ENCODE measurements around the gene LRMDA.
"Not testable (repeated sequence)": the region's sequence is repeated elsewhere in the genome, so short reads cannot be mapped to it uniquely, and the experiment has no call there.

LRMDA gene

GRCh38 chr10:76576276-76576962 is 1145.0 kb downstream of the LRMDA start:
- TF ChIP-seq CTCF (conservative IDR thresholded peaks at IDR 0.05), result no peak
- H3K27ac ChIP-seq, result no peak overlapping the region

GRCh38 chr10:76577455-76577854 is 1146.0 kb downstream of the LRMDA start:
- TF ChIP-seq CTCF (conservative IDR thresholded peaks at IDR 0.05), result no peak
- H3K27ac ChIP-seq, result no peak overlapping the region

- H3K27ac ChIP-seq, result peak overlapping the region; percentile 64
Observed at GRCh38 chr10:76581506-76582256, 1150.3 kb downstream of the LRMDA start.

GRCh38 chr10:76582531-76582930 is 1151.1 kb downstream of the LRMDA start:
- H3K27ac ChIP-seq, result peak overlapping the region; percentile 64; the same call in 1 of the 2 replicates
- TF ChIP-seq CTCF (conservative IDR thresholded peaks at IDR 0.05), result no peak

More at GRCh38 chr10:76581506-76582256, 1150.3 kb downstream of the LRMDA start:
- no peak for TF ChIP-seq CTCF (conservative IDR thresholded peaks at IDR 0.05)

- TF ChIP-seq CTCF (conservative IDR thresholded peaks at IDR 0.05), result no peak
- H3K27ac ChIP-seq, result no peak overlapping the region
Observed at GRCh38 chr10:76583711-76584161, 1152.3 kb downstream of the LRMDA start.

GRCh38 chr10:76584466-76584865 is 1153.0 kb downstream of the LRMDA start:
- H3K27ac ChIP-seq, result not testable (repeated sequence)

All from VCaP (cell line).